H9 (cell line): Measurements from ENCODE around the gene FBXO42. TPM values are rescaled to one million over a fixed set of nuclear protein-coding genes. Genes with fewer than 3 reads are reported as not detected.

ENCODE experiments used
- DNase-seq: peaks from one replicate; pipeline ENCODE4 v3.0.0-alpha.2; 2017
- H2AFZ ChIP-seq: one replicate; pipeline ENCODE4 v1.6.1; 2013; ENCODE audit warnings: mild to moderate bottlenecking, low read length, control low read depth, moderate library complexity
- H2AK5ac ChIP-seq: 2 replicates; pipeline ENCODE4 v1.6.1; 2013; ENCODE audit warnings: low read length, control low read depth, mixed read lengths; ENCODE audit not compliant: insufficient read length
- H2BK120ac ChIP-seq: one replicate; pipeline ENCODE4 v1.6.1; 2013; ENCODE audit warnings: low read depth, mild to moderate bottlenecking, low read length, control low read depth, inconsistent platforms; ENCODE audit not compliant: poor library complexity, severe bottlenecking
- H2BK12ac ChIP-seq: 2 replicates; pipeline ENCODE4 v1.6.1; 2013; ENCODE audit warnings: low read length, control low read depth, mixed read lengths, low read depth; ENCODE audit not compliant: insufficient read length
- H2BK15ac ChIP-seq: 2 replicates; pipeline ENCODE4 v1.6.1; 2013; ENCODE audit warnings: low read depth, low read length, control low read depth
- H2BK20ac ChIP-seq: one replicate; pipeline ENCODE4 v1.6.1; 2013; ENCODE audit warnings: low read depth, mild to moderate bottlenecking, low read length, control low read depth, inconsistent platforms; ENCODE audit not compliant: poor library complexity, severe bottlenecking
- H2BK5ac ChIP-seq: 2 replicates; pipeline ENCODE4 v1.6.1; 2013; ENCODE audit warnings: low read length, control low read depth, mixed read lengths; ENCODE audit not compliant: insufficient read length
- H3K14ac ChIP-seq: 2 replicates; pipeline ENCODE4 v1.6.1; 2013; ENCODE audit warnings: low read length, control low read depth; ENCODE audit not compliant: insufficient read depth
- H3K18ac ChIP-seq: 2 replicates; pipeline ENCODE4 v1.6.1; 2013; ENCODE audit warnings: low read depth, mild to moderate bottlenecking, mixed read lengths, low read length, control low read depth; ENCODE audit not compliant: insufficient read length
- H3K23ac ChIP-seq: 2 replicates; pipeline ENCODE4 v1.6.1; 2013; ENCODE audit warnings: low read length, control low read depth, mixed read lengths, low read depth; ENCODE audit not compliant: insufficient read length
- H3K23me2 ChIP-seq: 2 replicates; pipeline ENCODE4 v1.6.1; 2013; ENCODE audit warnings: low read depth, mild to moderate bottlenecking, mixed read lengths, low read length, control low read depth; ENCODE audit not compliant: insufficient read length, poor library complexity, severe bottlenecking
- H3K27ac ChIP-seq: 2 replicates; pipeline ENCODE4 v1.5.1; 2013; ENCODE audit warnings: low read length, control low read depth, mixed read lengths, low read depth; ENCODE audit not compliant: insufficient read length
- H3K27me3 ChIP-seq: 2 replicates; pipeline ENCODE4 v1.6.1; 2013; ENCODE audit warnings: low read length, control low read depth, inconsistent platforms; ENCODE audit not compliant: insufficient read depth
- H3K4ac ChIP-seq: 2 replicates; pipeline ENCODE4 v1.6.1; 2013; ENCODE audit warnings: low read depth, mild to moderate bottlenecking, control low read depth, inconsistent platforms, low read length, moderate library complexity
- H3K4me1 ChIP-seq: 2 replicates; pipeline ENCODE4 v1.6.1; 2013; ENCODE audit warnings: low read length, control low read depth, inconsistent platforms; ENCODE audit not compliant: insufficient read depth
- H3K4me2 ChIP-seq: 2 replicates; pipeline ENCODE4 v1.6.1; 2013; ENCODE audit warnings: low read length, control low read depth, mixed read lengths; ENCODE audit not compliant: insufficient read length, insufficient read depth
- H3K56ac ChIP-seq: 2 replicates; pipeline ENCODE4 v1.6.1; 2013; ENCODE audit warnings: low read depth, mild to moderate bottlenecking, mixed read lengths, low read length, control low read depth; ENCODE audit not compliant: insufficient read length
- H3K79me1 ChIP-seq: 2 replicates; pipeline ENCODE4 v1.6.1; 2013; ENCODE audit warnings: low read depth, mild to moderate bottlenecking, moderate library complexity, low read length, control low read depth, inconsistent platforms; ENCODE audit not compliant: insufficient read depth, poor library complexity, severe bottlenecking
- H3K79me2 ChIP-seq: 2 replicates; pipeline ENCODE4 v1.6.1; 2013; ENCODE audit warnings: low read length, control low read depth, inconsistent platforms; ENCODE audit not compliant: insufficient read depth
- H3K9ac ChIP-seq: 2 replicates; pipeline ENCODE4 v1.6.1; 2013; ENCODE audit warnings: low read length, control low read depth, mixed read lengths; ENCODE audit not compliant: insufficient read length; ENCODE audit errors: extremely low read depth
- H3K9me3 ChIP-seq: one replicate; pipeline ENCODE4 v1.6.1; 2013; ENCODE audit warnings: low read depth, low read length, inconsistent platforms; ENCODE audit not compliant: control insufficient read depth
- H3T11ph ChIP-seq: one replicate; pipeline ENCODE4 v1.6.1; 2013; ENCODE audit warnings: mild to moderate bottlenecking, low read length, control low read depth, inconsistent platforms
- H4K20me1 ChIP-seq: one replicate; pipeline ENCODE4 v1.6.1; 2013; ENCODE audit not compliant: control insufficient read depth, insufficient read length, insufficient read depth
- H4K5ac ChIP-seq: 2 replicates; pipeline ENCODE4 v1.6.1; 2013; ENCODE audit warnings: low read depth, mild to moderate bottlenecking, mixed read lengths, low read length, control low read depth; ENCODE audit not compliant: insufficient read length
- H4K8ac ChIP-seq: replicated peaks from 2 replicates; pipeline ENCODE4 v1.6.1; 2013; ENCODE audit warnings: low read length, control low read depth, mixed read lengths, low read depth; ENCODE audit not compliant: insufficient read length
- H4K91ac ChIP-seq: 2 replicates; pipeline ENCODE4 v1.6.1; 2013; ENCODE audit warnings: low read depth, mild to moderate bottlenecking, moderate library complexity, mixed read lengths, low read length, control low read depth; ENCODE audit not compliant: insufficient read length
- H3K27ac Mint-ChIP-seq, 3 experiments: 2 replicates in 2 of 3; 3 replicates in 1 of 3; pipeline ENCODE4 v1.8.0; 2020 to 2021; ENCODE audit warnings: mixed read lengths in 3 of 3, mild to moderate bottlenecking in 1 of 3, moderate library complexity in 1 of 3
- H3K27me3 Mint-ChIP-seq: 2 replicates; pipeline ENCODE4 v1.8.0; 2021; ENCODE audit warnings: low read depth, mild to moderate bottlenecking, moderate library complexity, mixed read lengths
- H3K36me3 Mint-ChIP-seq, 3 experiments: 2 replicates in 2 of 3; 3 replicates in 1 of 3; pipeline ENCODE4 v1.8.0; 2020 to 2021; ENCODE audit warnings: low read depth in 3 of 3, mixed read lengths in 3 of 3; ENCODE audit not compliant: insufficient read depth in 1 of 3
- H3K4me1 Mint-ChIP-seq, 2 experiments: 2 replicates each; pipeline ENCODE4 v1.8.0; 2020; ENCODE audit warnings: mixed read lengths in 2 of 2
- H3K4me3 Mint-ChIP-seq, 2 experiments: 2 replicates in 1 of 2; 3 replicates in 1 of 2; pipeline ENCODE4 v1.8.0; 2020 to 2021; ENCODE audit warnings: mild to moderate bottlenecking in 2 of 2, mixed read lengths in 2 of 2, moderate library complexity in 1 of 2
- H3K9me3 Mint-ChIP-seq, 2 experiments: 2 replicates in 1 of 2; 3 replicates in 1 of 2; pipeline ENCODE4 v1.8.0; 2020; ENCODE audit warnings: mild to moderate bottlenecking in 2 of 2, mixed read lengths in 2 of 2, moderate library complexity in 1 of 2
- CTCF ChIP-seq: fragments of 200-600 bp; sonication (generic); conservative IDR thresholded peaks from 3 replicates; pipeline ENCODE4 v1.8.0; 2021; ENCODE audit warnings: antibody characterized with exemption, mild to moderate bottlenecking
- WGBS: extraction: QIAGEN DNeasy Blood & Tissue Kit; methylation state at CpG from one replicate; pipeline ENCODE4 v1.1.7; 2013; ENCODE audit warnings: missing lambda C conversion rate, low lambda C conversion rate, mixed read lengths; ENCODE audit not compliant: insufficient read length; ENCODE audit errors: extremely low coverage; 5-methylcytosine and 5-hydroxymethylcytosine counted together
- total RNA-seq: library from RNA; stranded (reverse); gene quantifications from 2 replicates; pipeline ENCODE4 v1.2.1, GENCODE V29; 2021

Gene FBXO42
- total RNA-seq, 1 experiment from 2014 or later = 17.4 TPM

DNA sequence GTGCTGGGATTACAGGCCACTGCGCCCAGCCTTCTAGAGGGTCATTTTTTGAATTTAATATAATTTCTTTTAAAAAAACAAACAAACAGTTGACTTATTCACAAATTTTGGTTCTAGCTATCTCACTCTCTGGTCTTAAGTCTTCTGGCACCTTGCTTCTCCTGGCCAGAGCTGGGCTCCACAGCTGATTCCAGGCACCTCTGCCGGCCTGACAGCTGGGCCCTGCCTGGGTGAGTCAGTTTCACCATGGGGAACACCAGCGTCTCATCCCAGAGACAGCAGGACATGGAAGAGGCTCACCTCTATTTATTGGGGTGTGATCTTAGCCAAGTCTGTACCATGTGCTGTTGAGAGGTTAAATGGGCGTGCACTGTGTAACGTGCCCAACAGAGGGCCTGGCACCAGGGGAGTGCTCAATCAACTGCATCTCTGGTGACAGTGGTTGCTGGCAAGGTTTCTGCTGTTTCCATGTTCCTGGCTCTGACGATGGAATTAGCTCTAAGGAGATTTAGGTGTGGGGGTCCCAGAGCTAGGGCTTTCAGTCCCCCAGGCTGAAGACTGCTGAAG, 116.3 kb downstream of the FBXO42 start:
- Histone ChIP-seq H3K18ac (no peak overlapping the region), H3K14ac (no peak overlapping the region), H2BK20ac (no peak overlapping the region), H3K79me1 (no peaks in the 10 kb centered on the region), H2BK5ac (no peak overlapping the region), H3K4me2 (peak overlapping the region; percentile 83), H2AK5ac (no peak overlapping the region), H4K91ac (no peak overlapping the region), H3K23ac (no peak overlapping the region), H3K56ac (no peak overlapping the region), H4K8ac (no peak overlapping the region), H3K27me3 (no peaks in the 10 kb centered on the region), H2AFZ (no peak overlapping the region), H2BK15ac (no peak overlapping the region), H3T11ph (no peak overlapping the region), H3K9ac (no peak overlapping the region), H3K27ac (no peak overlapping the region), H4K20me1 (no peaks in the 10 kb centered on the region), H3K23me2 (peaks cover 6% of the 10 kb centered on the region), H3K4ac (no peak overlapping the region), H2BK120ac (no peak overlapping the region), H3K4me1 (0 out of 2 replicates have a peak, but pooled peaks cover 5% of the 10 kb centered on the region), H4K5ac (no peak overlapping the region), H2BK12ac (no peak overlapping the region), H3K9me3 (no peaks in the 10 kb centered on the region), H3K79me2 (no peaks in the 10 kb centered on the region)
- no peak overlapping the region for H3K27ac Mint-ChIP-seq
- H3K9me3 Mint-ChIP-seq = no peaks in the 10 kb centered on the region; a peak in 2 of 5 replicates
- H3K27me3 Mint-ChIP-seq = peaks cover 5% of the 10 kb centered on the region
- no peaks in the 10 kb centered on the region; a peak in 1 of 7 replicates for H3K36me3 Mint-ChIP-seq
- no peak for DNase-seq
- H3K4me3 Mint-ChIP-seq = peak overlapping the region; percentile 85 to 89
- WGBS = no CpG with 5 or more reads among the region's 6 CpGs
- peak; percentile 52 for TF ChIP-seq CTCF
- H3K4me1 Mint-ChIP-seq = peaks cover 6 to 13% of the 10 kb centered on the region in 2 experiments
